SH-SY5Y (cell line): ENCODE results near the gene NUP214.

Experiments
- GATA2 ChIP-seq: IDR thresholded peaks from 2 replicates; pipeline ENCODE4 v1.6.1; 2011; ENCODE audit warnings: mild to moderate bottlenecking, low read depth, low read length
- GATA3 ChIP-seq: IDR thresholded peaks from 2 replicates; pipeline ENCODE4 v1.6.1; 2011; ENCODE audit warnings: low read depth, mild to moderate bottlenecking, low read length, moderate library complexity

Gene NUP214

DNA sequence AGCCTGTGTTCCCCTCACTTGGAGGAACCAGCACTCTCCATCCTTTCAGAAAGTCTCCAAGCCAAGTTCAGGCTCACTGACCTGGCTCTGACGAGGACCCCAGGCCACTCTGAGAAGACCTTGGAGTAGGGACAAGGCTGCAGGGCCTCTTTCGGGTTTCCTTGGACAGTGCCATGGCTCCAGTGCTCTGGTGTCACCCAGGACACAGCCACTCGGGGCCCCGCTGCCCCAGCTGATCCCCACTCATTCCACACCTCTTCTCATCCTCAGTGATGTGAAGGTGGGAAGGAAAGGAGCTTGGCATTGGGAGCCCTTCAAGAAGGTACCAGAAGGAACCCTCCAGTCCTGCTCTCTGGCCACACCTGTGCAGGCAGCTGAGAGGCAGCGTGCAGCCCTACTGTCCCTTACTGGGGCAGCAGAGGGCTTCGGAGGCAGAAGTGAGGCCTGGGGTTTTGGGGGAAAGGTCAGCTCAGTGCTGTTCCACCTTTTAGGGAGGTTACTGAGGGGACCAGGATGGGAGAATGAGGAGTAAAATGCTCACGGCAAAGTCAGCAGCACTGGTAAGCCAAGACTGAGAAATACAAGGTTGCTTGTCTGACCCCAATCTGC is 4.7 kb upstream of the NUP214 start:
- no peak for TF ChIP-seq GATA3
- TF ChIP-seq GATA2: no peak

DNA sequence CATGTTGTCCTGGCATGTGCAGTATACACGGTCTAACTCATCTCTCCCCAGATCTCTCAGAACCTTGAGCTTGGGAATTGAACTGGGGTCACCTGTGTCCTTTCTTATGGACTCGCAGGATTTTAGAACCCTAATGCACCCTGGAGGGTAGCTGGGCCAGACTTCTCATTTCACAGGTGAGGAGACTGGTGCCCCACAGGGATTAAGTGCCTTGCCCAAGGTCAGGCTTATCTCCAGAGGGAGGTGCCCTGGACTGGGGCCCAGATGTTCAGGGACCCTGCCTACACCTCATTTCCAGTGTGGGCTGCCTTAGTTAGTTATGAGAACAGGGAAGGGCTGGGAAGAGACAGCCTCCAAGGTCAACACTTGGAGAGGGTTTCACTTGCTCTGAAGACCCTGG is 4.0 kb upstream of the NUP214 start:
- TF ChIP-seq GATA2 (no peak), GATA3 (no peak)

DNA sequence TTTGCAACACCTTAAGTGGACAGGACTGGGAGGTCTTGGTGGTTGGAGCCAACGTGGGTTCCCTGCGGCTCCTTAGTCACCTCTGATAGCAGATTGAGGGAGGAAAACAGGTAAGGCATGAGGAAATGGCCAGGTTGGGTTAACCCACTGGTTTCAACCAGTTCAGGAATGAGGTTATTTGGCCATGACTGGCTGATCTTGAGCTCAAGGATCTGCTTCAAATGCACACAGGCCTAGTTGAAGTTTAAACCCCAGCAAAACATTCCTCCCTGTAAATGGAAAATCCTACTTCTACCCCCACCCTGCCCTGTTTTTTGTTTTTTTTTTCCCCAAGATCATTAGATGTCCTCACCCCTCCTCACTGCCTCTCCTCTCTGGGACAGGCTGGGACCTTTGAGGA is 3.2 kb upstream of the NUP214 start:
- TF ChIP-seq GATA3 (no peak), GATA2 (no peak)

DNA sequence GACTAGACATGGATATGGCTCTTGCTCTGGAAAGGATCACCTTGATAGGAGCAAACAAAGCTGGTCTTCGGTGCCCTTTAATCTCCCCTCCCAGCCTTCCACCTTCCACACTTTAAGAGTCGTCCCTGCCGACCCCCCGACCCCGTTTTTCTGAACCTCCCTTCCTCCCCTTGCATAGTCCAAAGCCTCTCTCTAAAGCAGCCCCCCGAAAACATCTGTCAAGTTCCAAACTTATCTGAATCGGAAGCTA is 423 bp upstream of the NUP214 start:
- no peak for TF ChIP-seq GATA3
- no peak for TF ChIP-seq GATA2

GRCh38 chr9:131126059-131126426 is 657 bp downstream of the NUP214 start:
- TF ChIP-seq GATA3 (no peak), GATA2 (no peak)

GRCh38 chr9:131129183-131129582 is 3.8 kb downstream of the NUP214 start:
- no peak for TF ChIP-seq GATA2
- no peak for TF ChIP-seq GATA3

- no peak for TF ChIP-seq GATA2
- no peak for TF ChIP-seq GATA3
Observed at GRCh38 chr9:131138676-131139075, 13.3 kb downstream of the NUP214 start.

DNA sequence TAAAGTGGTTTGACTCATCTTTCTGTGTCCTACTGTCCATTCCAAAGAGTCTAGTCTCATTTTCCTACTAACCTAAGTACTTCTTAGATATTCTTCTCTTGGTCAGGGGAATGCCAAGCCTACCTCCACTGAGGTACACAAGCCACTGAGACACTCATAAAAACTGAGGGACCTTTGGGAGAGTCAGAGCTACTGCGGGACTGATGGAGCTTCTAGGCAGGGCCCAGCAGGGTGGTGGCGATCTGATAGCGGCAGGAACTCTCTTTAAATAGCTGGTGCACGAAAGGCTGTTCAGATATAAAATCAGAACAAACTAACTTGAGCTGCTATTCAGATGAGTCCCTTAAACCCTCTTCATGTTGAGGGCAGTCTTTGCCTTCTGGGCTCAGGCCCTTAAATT is 14.7 kb downstream of the NUP214 start:
- no peak for TF ChIP-seq GATA3
- TF ChIP-seq GATA2: no peak

DNA sequence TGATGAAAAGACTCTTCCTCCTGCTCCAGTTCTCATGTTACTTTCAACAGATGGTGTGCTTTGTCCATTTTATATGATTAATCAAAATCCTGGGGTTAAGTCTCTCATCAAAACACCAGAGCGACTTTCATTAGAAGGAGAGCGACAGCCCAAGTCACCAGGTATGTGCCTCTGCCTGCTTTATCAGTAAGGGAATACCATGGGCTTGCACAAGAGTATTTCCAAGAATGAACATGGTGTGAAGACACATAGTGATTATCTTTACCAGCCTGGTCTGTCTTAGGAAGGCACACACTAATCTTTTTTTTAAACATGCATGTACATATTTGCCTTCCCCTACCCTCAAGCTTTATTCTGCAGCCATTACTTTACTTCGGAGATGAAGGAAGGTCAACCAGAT is 15.2 kb downstream of the NUP214 start:
- no peak for TF ChIP-seq GATA2
- TF ChIP-seq GATA3: no peak

DNA sequence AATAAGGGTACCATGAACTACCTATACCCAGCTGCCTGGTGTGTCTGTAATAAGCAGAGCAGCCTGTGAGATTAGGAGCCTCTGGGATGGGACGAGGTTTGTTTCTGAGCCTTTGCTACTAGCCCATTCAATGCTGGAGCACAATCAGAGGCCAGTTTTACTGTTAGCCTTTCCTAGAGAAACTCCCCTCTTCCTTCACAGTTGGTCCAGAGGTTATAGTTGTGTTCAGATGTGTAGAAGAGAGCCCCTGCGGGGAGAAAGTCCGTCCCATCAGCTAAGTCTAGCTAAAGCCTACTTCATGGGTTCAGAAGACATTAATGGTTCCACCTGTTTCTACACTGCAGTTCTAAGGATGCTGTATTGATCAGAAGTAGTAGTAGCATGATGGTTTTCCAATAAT is 16.8 kb downstream of the NUP214 start:
- TF ChIP-seq GATA2: no peak
- no peak for TF ChIP-seq GATA3

GRCh38 chr9:131144201-131144600 is 18.8 kb downstream of the NUP214 start:
- TF ChIP-seq GATA2 (no peak), GATA3 (no peak)

DNA sequence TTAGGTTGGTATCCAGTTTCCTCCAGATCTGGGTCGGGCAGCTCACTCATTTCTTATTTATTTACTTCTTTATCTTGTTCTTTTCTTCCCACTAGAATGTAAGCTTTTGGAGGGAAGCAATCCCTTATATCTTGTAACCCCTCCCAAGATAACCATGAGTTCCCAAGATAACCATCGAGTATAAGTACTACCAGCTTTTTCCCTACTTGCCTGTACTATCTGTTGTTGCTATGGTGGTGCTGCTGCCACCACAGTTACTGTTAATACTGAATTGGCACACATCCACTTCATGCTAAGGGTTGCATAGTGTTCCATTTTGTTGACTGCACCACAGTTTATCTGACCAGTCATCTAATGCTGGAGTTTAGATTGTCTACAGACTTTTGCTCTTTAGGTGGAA is 19.9 kb downstream of the NUP214 start:
- TF ChIP-seq GATA2 (no peak), GATA3 (no peak)

GRCh38 chr9:131146186-131146585 is 20.8 kb downstream of the NUP214 start:
- TF ChIP-seq GATA2 (no peak), GATA3 (no peak)

DNA sequence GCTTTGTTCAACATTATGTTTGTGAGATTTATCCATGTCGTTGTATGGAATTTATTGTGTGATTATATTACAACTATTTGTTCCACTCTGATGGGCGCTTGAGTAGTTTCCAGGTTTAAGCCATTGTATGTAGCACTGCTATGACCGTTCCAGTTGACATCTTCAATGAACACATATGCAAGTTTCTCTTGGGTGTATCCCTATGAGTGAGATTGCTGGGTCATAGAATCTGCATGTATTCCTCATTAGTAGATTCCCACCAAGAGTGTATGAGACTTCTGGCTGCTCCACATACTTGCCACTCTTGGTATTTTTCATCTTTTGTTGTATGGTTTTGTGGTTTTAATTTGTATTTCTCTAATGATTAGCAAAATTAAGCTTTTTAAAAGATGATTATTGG is 22.9 kb downstream of the NUP214 start:
- TF ChIP-seq GATA3 (no peak), GATA2 (no peak)

- TF ChIP-seq GATA2 (no peak), GATA3 (no peak)
Observed at GRCh38 chr9:131148966-131149687, 23.7 kb downstream of the NUP214 start.

DNA sequence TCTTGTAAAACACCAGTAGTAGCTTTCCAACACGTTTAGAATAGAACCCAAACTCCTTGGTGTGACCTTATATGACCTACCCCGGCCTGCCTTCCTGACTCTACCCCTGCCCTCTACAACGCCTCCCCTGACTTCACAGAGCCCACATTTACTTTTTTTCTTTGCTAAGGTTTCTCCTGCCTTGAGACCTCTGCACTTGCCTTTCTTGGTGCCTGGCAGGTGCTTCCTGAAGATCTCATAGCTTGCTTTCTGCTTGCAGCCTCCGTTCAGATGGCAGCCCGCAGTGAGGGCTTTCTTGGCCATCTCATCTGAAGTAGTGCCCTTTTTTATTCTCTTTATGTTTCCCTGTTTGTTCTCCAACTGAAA is 24.3 kb downstream of the NUP214 start:
- no peak for TF ChIP-seq GATA3
- TF ChIP-seq GATA2: no peak
